Measurements from ENCODE around the gene TANC2.

The TANC2 gene

DNA sequence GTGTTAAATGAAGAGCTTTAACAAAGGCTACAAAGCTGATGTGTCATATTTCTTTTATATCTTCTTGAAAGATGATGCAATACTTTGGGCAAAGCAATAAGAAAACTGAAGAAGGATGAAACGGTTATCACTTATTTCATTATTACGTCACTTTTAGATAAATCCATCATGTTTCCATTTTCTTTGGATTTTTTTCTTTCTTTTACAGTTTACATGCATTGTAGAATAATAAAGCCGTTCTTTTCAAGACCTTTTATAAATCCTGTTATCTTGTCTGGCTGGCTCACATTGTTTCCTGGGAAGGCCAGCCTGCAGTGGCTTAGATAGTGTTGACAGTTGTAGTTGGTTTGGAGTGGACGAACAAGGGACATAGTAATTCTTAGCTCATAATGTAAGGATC lies 28.9 kb downstream of the TANC2 start:
- ChIA-PET POLR2A (no interaction called here), CTCF (interaction anchor here (0.7 to 2.0 kb wide), 12 partner anchors 9 to 412 kb away, joined by 3 to 20 read pairs (median 4); no protein-coding TSS in a partner anchor)
- no peak for DNase-seq (ENCODE audit: low read depth, low spot score)
- H3K4me3 ChIP-seq (ENCODE audit: low read depth, low read length) = no peak overlapping the region
- TF ChIP-seq, protein P1, sequence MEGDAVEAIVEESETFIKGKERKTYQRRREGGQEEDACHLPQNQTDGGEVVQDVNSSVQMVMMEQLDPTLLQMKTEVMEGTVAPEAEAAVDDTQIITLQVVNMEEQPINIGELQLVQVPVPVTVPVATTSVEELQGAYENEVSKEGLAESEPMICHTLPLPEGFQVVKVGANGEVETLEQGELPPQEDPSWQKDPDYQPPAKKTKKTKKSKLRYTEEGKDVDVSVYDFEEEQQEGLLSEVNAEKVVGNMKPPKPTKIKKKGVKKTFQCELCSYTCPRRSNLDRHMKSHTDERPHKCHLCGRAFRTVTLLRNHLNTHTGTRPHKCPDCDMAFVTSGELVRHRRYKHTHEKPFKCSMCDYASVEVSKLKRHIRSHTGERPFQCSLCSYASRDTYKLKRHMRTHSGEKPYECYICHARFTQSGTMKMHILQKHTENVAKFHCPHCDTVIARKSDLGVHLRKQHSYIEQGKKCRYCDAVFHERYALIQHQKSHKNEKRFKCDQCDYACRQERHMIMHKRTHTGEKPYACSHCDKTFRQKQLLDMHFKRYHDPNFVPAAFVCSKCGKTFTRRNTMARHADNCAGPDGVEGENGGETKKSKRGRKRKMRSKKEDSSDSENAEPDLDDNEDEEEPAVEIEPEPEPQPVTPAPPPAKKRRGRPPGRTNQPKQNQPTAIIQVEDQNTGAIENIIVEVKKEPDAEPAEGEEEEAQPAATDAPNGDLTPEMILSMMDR (IDR thresholded peaks at IDR 0.05; ENCODE audit: insufficient read depth, low read length, missing control alignments) = no peak

DNA sequence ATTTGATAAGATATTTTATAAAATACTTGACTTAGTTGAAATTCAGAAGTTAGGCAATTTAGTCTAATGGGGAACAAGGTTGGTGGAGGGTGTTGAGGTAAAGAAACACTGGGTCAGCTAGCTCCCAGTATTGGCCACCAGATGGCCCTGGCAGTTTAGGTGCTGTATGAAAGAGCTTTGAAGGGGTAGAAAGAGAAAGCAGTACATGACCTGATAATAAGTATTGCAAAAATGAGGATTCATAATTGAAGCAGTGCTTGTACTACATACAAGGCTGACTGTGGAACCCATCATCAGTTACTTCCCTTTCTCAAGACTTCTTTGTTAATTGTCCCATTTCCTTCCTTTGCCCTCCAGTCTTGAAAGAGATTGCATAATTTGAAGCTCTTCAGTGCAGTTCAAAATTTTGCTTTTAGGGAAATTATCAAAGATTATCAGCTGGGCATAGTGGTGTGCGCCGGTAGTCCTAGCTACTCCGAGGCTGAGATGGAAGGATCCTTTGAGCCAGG lies 29.4 kb downstream of the TANC2 start:
- TF ChIP-seq, protein P1 (IDR thresholded peaks at IDR 0.05; ENCODE audit: insufficient read depth, low read length, missing control alignments) = peak; percentile 56
- no peak overlapping the region for H3K4me3 ChIP-seq (ENCODE audit: low read depth, low read length)
- no peak for DNase-seq (ENCODE audit: low read depth, low spot score)
- CTCF ChIA-PET = interaction anchor here (0.7 to 2.0 kb wide), 13 partner anchors 9 to 411 kb away, joined by 3 to 20 read pairs (median 4); no protein-coding TSS in a partner anchor
- POLR2A ChIA-PET = no interaction called here

DNA sequence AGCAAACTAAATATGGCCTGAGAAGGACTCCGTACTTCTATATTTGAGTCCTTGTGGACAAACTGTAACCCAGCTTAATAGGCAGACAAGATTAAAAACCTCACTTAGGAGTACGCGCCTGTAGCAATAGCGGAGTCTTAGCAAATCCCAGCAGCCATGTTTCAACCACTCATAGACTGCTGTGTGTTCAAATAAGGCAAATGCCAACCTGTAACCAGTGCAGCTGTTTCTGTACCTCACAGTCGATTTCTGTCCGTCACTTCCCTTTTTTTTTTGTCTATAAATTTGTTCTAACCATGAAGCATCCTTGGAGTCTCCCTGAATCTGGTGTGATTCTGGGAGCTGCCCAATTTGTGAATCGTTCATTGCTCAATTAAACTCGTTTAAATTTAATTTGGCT lies 30.2 kb downstream of the TANC2 start:
- no peak for DNase-seq (ENCODE audit: low read depth, low spot score)
- H3K4me3 ChIP-seq (ENCODE audit: low read depth, low read length) = no peak overlapping the region
- TF ChIP-seq, protein P1 (IDR thresholded peaks at IDR 0.05; ENCODE audit: insufficient read depth, low read length, missing control alignments) = no peak
- POLR2A ChIA-PET = no interaction called here
- CTCF ChIA-PET = interaction anchor here (1.0 to 2.0 kb wide), 6 partner anchors 9 to 70 kb away, joined by 4 to 13 read pairs (median 6); no protein-coding TSS in a partner anchor

DNA sequence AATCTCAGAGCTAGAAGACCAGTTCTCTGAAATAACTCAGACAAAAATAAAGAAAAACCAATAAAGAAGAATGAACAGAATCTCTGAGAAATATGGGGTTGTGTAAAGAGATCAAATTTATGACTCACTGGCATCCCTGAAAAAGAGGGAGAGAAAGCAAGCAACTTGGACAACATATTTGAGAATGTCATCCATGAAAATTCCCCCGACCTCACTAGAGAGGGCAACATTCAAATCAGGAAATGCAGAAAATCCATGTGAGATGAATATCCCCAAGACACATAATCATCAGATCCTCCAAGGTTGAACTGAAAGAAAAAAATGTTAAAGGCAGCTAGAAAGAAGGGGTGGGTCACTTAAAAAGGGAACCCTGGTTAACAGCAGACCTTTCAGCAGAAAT lies 32.1 kb downstream of the TANC2 start:
- DNase-seq (ENCODE audit: low read depth, low spot score) = no peak
- CTCF ChIA-PET = interaction anchor here (1.1 to 1.7 kb wide), 4 partner anchors 8 to 409 kb away, joined by 3 to 6 read pairs (median 3); no protein-coding TSS in a partner anchor
- TF ChIP-seq, protein P1 (IDR thresholded peaks at IDR 0.05; ENCODE audit: insufficient read depth, low read length, missing control alignments) = no peak
- POLR2A ChIA-PET = no interaction called here
- no peak overlapping the region for H3K4me3 ChIP-seq (ENCODE audit: low read depth, low read length)

DNA sequence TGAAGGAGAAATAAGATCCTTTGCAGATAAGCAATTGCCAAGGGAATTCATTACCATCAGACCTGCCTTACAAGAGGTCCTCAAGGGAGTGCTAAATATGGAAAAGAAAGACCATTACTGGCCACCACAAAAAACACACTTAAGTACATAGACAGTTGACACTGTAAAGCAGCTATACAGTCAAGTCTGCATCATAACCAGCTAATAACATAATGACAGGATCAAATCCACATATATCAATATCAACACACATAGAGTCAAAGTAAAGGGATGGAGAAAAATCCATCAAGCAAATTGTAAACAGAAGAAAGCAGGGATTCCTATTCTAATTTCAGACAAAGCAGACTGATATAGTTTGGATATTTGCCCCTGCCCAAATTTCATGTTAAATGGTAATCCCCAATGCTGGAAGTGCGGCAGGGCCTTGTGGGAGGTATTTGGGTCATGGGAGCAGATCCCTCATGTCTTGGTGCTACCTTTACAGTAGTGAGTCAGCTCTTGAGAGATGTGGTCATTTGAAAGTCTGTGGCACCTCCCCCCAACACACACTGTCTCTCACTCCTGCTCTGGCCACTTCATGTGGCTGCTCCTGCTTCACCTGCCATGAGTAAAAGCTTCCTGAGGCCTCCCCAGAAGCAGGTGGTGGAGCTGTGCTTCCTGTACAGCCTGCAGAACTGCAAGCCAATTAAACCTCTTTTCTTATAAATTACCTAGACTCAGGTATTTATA lies 32.8 kb downstream of the TANC2 start:
- CTCF ChIA-PET = interaction anchor here (1.0 to 1.7 kb wide), 3 partner anchors 28 to 408 kb away, joined by 3 to 6 read pairs (median 3); no protein-coding TSS in a partner anchor
- no peak overlapping the region for H3K4me3 ChIP-seq (ENCODE audit: low read depth, low read length)
- TF ChIP-seq, protein P1 (IDR thresholded peaks at IDR 0.05; ENCODE audit: insufficient read depth, low read length, missing control alignments) = no peak
- POLR2A ChIA-PET = no interaction called here
- no peak for DNase-seq (ENCODE audit: low read depth, low spot score)

DNA sequence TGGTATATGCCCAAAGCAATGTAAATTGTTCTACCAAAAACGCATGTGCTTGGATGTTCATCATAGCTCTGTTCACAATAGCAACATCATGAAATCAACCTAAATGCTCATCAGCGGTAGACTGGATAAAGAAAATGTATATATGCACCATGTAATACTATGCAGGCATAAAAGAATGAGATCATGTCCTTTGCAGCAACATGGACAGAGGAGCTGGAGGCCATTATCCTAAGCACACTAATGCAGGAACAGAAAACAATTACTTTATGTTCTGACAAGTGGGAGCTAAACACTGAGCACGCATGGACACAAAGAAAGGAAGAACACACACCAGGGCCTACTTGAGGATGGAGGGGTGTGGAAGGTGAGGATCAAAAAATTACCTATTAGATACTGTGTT lies 33.7 kb downstream of the TANC2 start:
- POLR2A ChIA-PET = no interaction called here
- no peak overlapping the region for H3K4me3 ChIP-seq (ENCODE audit: low read depth, low read length)
- DNase-seq (ENCODE audit: low read depth, low spot score) = no peak
- TF ChIP-seq, protein P1 (IDR thresholded peaks at IDR 0.05; ENCODE audit: insufficient read depth, low read length, missing control alignments) = no peak
- CTCF ChIA-PET = interaction anchor here (1.0 to 1.7 kb wide), 2 partner anchors 386 to 407 kb away, joined by 3 to 6 read pairs; no protein-coding TSS in a partner anchor
